Measurements from ENCODE around the gene ACTL7B.

GRCh38 chr9:108855888-108856287 is at the start of gene ACTL7B:
- TF ChIP-seq CTCF (IDR thresholded peaks at IDR 0.05) (no peak), POLR2A (IDR thresholded peaks at IDR 0.05) (no peak)
